Stomach (tissue), 9 donors: Measurements from ENCODE around the gene NR4A3. TPM values are rescaled to one million over a fixed set of nuclear protein-coding genes. Genes with fewer than 3 reads are reported as not detected.

ENCODE experiments used
- DNase-seq, 2 donors: peaks; one replicate each; pipeline versions ENCODE4 v3.0.0 to v3.0.0-alpha.2; 2013 to 2019
- H3K27ac ChIP-seq, 5 donors: fragments of 200-600 bp in 4 of 5; sonication (generic) in 4 of 5; one replicate each; pipeline ENCODE4 v1.5.1; 2013 to 2019; ENCODE audit warnings: mild to moderate bottlenecking in 1 of 5, moderate library complexity in 1 of 5
- H3K27me3 ChIP-seq, 3 donors: fragments of 200-600 bp; sonication (generic); one replicate each; pipeline ENCODE4 v1.5.1; 2017 to 2019; ENCODE audit warnings: mixed run types in 1 of 3
- H3K36me3 ChIP-seq, 4 donors: fragments of 200-600 bp; sonication (generic); 1 replicate in 3 of 4; 2 replicates in 1 of 4; pipeline ENCODE4 v1.5.1; 2016 to 2019
- H3K4me1 ChIP-seq, 4 donors: fragments of 200-600 bp; sonication (generic); one replicate each; pipeline ENCODE4 v1.5.1; 2016 to 2019
- H3K4me3 ChIP-seq, 4 donors: fragments of 200-600 bp; sonication (generic) in 3 of 4; one replicate each; pipeline ENCODE4 v1.5.1; 2016 to 2019; ENCODE audit warnings: mild to moderate bottlenecking in 1 of 4
- H3K9me3 ChIP-seq, 4 donors: fragments of 200-600 bp; sonication (generic); one replicate each; pipeline ENCODE4 v1.5.1; 2016 to 2019
- EP300 ChIP-seq: sonication (generic); formaldehyde crosslinking; IDR thresholded peaks from one replicate; pipeline ENCODE4 v1.6.1; 2017; ENCODE audit warnings: antibody characterized with exemption
- POLR2A ChIP-seq, 4 donors: fragments of 450-650 bp; IDR thresholded peaks; one replicate each; pipeline ENCODE4 v1.6.1; 2016; ENCODE audit warnings: antibody characterized with exemption in 4 of 4, control low read depth in 2 of 4, mild to moderate bottlenecking in 1 of 4, moderate library complexity in 1 of 4
- POLR2AphosphoS5 ChIP-seq, 3 donors: sonication (generic); formaldehyde crosslinking; IDR thresholded peaks; one replicate each; pipeline ENCODE4 v1.6.1; 2016; ENCODE audit warnings: antibody characterized with exemption in 3 of 3
- WGBS, 5 donors: extraction: QIAGEN DNeasy Blood & Tissue Kit in 3 of 5; methylation state at CpG; one replicate each; pipeline versions ENCODE4 v1.1.5 to v1.1.7; 2013 to 2018; 5-methylcytosine and 5-hydroxymethylcytosine counted together
- intact Hi-C: fragments of 100-400 bp; cut with DNase I; formaldehyde crosslinking; loops from one replicate; pipeline ENCODE4 v1.15.1; 2023; ENCODE audit warnings: low total_unique reads
- polyA plus RNA-seq, 3 donors: library from polyadenylated mRNA; stranded (reverse); fragments of 200-250 nt; gene quantifications; one replicate each; pipeline ENCODE4 v1.2.3, GENCODE V29; 2013
- total RNA-seq, 5 donors: library from RNA; depleted of rRNA; stranded (reverse); fragments of >200 nt; gene quantifications; one replicate each; pipeline versions ENCODE4 v1.1.0 to v1.2.3, GENCODE V29; 2014 to 2016
- TF ChIP-seq, protein P1 (sequence below), 7 experiments: fragments of 450-650 bp in 4 of 7; fragments of 200-600 bp in 3 of 7; sonication (generic) in 3 of 7; IDR thresholded peaks; one replicate each; pipeline ENCODE4 v1.5.1; 2016 to 2019; ENCODE audit warnings: antibody characterized with exemption in 7 of 7, control low read depth in 2 of 7, mild to moderate bottlenecking in 1 of 7
- donor health status: healthy with polysubstance abuse.
- donor health status: Bipolar disorder and iron deficiency.
- donor health status: healthy.

Gene NR4A3
- total and polyA plus RNA-seq, 8 donors, result 0.58 to 51.8 (median 3.2) TPM

GRCh38 chr9:99894826-99895225 lies 73.1 kb downstream of the NR4A3 start:
- H3K27ac ChIP-seq, result no peak overlapping the region
- WGBS, 5 donors, result 53 to 78% (median 70%) methylated on average over 2 of the region's 2 CpGs
- no peak for DNase-seq
- intact Hi-C loops, result no loop called here
- H3K4me1 ChIP-seq, result no peaks in the 10 kb centered on the region
- H3K9me3 ChIP-seq, result no peaks in the 10 kb centered on the region
- no peaks in the 10 kb centered on the region for H3K27me3 ChIP-seq
- no peaks in the 10 kb centered on the region for H3K36me3 ChIP-seq
- H3K4me3 ChIP-seq, result no peak overlapping the region
- no peak for TF ChIP-seq POLR2AphosphoS5 (IDR thresholded peaks at IDR 0.05)
- TF ChIP-seq EP300, result no peak
- TF ChIP-seq, protein P1, sequence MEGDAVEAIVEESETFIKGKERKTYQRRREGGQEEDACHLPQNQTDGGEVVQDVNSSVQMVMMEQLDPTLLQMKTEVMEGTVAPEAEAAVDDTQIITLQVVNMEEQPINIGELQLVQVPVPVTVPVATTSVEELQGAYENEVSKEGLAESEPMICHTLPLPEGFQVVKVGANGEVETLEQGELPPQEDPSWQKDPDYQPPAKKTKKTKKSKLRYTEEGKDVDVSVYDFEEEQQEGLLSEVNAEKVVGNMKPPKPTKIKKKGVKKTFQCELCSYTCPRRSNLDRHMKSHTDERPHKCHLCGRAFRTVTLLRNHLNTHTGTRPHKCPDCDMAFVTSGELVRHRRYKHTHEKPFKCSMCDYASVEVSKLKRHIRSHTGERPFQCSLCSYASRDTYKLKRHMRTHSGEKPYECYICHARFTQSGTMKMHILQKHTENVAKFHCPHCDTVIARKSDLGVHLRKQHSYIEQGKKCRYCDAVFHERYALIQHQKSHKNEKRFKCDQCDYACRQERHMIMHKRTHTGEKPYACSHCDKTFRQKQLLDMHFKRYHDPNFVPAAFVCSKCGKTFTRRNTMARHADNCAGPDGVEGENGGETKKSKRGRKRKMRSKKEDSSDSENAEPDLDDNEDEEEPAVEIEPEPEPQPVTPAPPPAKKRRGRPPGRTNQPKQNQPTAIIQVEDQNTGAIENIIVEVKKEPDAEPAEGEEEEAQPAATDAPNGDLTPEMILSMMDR (IDR thresholded peaks at IDR 0.05), result no peak
- no peak for TF ChIP-seq POLR2A (IDR thresholded peaks at IDR 0.05)

DNA sequence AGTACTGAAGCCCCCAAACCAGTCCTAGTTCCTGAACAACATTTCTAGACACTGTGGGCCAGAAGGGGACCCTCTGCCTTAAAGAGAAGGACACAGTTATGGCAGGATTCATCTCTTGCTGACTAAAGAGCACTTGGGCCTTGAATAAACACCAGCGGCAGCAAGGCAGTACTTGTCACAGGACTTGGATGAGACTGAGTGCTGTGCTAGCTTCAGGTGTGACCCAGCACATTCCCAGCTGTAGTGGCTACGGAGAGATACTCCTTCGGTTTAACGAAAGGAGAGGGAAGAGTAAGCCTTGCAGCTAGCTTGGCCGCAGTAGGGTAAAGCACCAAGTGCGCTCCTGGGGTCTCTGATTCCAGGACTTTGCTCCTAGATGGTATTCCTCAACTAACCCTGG lies 73.8 kb downstream of the NR4A3 start:
- Histone ChIP-seq H3K27me3 (no peaks in the 10 kb centered on the region), H3K4me3 (no peak overlapping the region), H3K4me1 (no peaks in the 10 kb centered on the region), H3K9me3 (no peaks in the 10 kb centered on the region), H3K36me3 (no peaks in the 10 kb centered on the region), H3K27ac (no peak overlapping the region)
- intact Hi-C loops, result no loop called here
- WGBS, 5 donors, result 94 to 100% (median 96%) methylated on average over 5 to 6 of the region's 6 CpGs
- TF ChIP-seq, protein P1 (IDR thresholded peaks at IDR 0.05), result no peak
- TF ChIP-seq EP300, result no peak
- no peak for TF ChIP-seq POLR2A (IDR thresholded peaks at IDR 0.05)
- TF ChIP-seq POLR2AphosphoS5 (IDR thresholded peaks at IDR 0.05), result no peak
- no peak for DNase-seq

DNA sequence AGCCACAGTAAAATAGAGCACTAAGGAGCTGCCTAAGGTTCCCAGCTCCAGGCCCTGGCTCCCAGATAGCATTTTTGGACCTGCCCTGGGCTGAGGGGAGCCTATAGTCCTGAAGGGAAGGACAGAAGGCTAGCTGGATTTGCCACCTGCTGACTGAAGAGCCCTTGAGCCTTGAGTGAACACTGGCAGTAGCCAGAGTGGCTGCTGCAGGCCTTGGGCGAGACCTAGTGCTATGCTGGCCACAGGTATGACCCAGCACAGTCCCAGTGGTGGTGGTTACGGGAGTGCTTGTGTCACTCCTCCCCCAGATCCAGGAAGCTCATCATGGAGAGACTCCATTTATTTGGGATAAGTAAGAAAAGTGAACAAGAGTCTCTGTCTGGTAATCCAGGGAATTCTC lies 74.4 kb downstream of the NR4A3 start:
- DNase-seq, result no peak
- H3K4me3 ChIP-seq, result no peak overlapping the region
- H3K36me3 ChIP-seq, result no peaks in the 10 kb centered on the region
- no peaks in the 10 kb centered on the region for H3K9me3 ChIP-seq
- no peaks in the 10 kb centered on the region for H3K27me3 ChIP-seq
- no peak for TF ChIP-seq POLR2AphosphoS5 (IDR thresholded peaks at IDR 0.05)
- no peak for TF ChIP-seq EP300
- TF ChIP-seq, protein P1 (IDR thresholded peaks at IDR 0.05), result no peak
- TF ChIP-seq POLR2A (IDR thresholded peaks at IDR 0.05), result no peak
- H3K4me1 ChIP-seq, result no peaks in the 10 kb centered on the region
- H3K27ac ChIP-seq, result no peak overlapping the region
- 92 to 95% (median 95%) methylated on average over 2 of the region's 2 CpGs for WGBS, 5 donors
- intact Hi-C loops, result no loop called here

GRCh38 chr9:99903393-99903792 lies 81.7 kb downstream of the NR4A3 start:
- Histone ChIP-seq H3K27ac (no peak overlapping the region), H3K4me3 (no peak overlapping the region), H3K4me1 (peaks cover 0 to 22% (median 13%) of the 10 kb centered on the region in 4 donors), H3K27me3 (no peaks in the 10 kb centered on the region), H3K9me3 (no peaks in the 10 kb centered on the region), H3K36me3 (no peaks in the 10 kb centered on the region)
- intact Hi-C loops, result loop anchor here (10.0 kb wide), 1 partner anchor 89 kb away; no protein-coding TSS in a partner anchor
- 76 to 100% (median 83%) methylated on average over 1 of the region's 1 CpG for WGBS, 5 donors
- no peak for TF ChIP-seq EP300
- no peak for TF ChIP-seq POLR2AphosphoS5 (IDR thresholded peaks at IDR 0.05)
- no peak for TF ChIP-seq POLR2A (IDR thresholded peaks at IDR 0.05)
- TF ChIP-seq, protein P1 (IDR thresholded peaks at IDR 0.05), result no peak
- no peak for DNase-seq
